ENCODE data around the gene FAAP20. TPM values are rescaled to one million over a fixed set of nuclear protein-coding genes. Genes with fewer than 3 reads are reported as not detected.

FAAP20 gene
- total and polyA plus RNA-seq, 2 donors (not counting 1 experiment from before 2014, with no cell fraction given) = 31.2 to 68.1 TPM

- no peak for ATAC-seq (ENCODE audit: low read depth)
Measured at GRCh38 chr1:2180297-2181245, 14.0 kb downstream of the FAAP20 start.

More at GRCh38 chr1:2180297-2181245, 14.0 kb downstream of the FAAP20 start:
- Mint-ChIP-seq H3K4me3 (no peak overlapping the region), H3K27ac (no peak overlapping the region), H3K27me3 (no peaks in the 10 kb centered on the region), H3K9me3 (ENCODE audit: insufficient read depth) (no peaks in the 10 kb centered on the region), H3K4me1 (no peaks in the 10 kb centered on the region)
- no peak for TF ChIP-seq EZH2 (IDR thresholded peaks at IDR 0.05; ENCODE audit: borderline replicate concordance, insufficient read depth, low read depth, low read length, poor library complexity, severe bottlenecking)
- no peak for TF ChIP-seq CTCF (IDR thresholded peaks at IDR 0.05)
- Histone ChIP-seq H3K4me1 (ENCODE audit: control insufficient read depth in 2 of 2, insufficient read depth in 2 of 2, low read length in 2 of 2) (no peaks in the 10 kb centered on the region), H3K36me3 (replicated peaks in 1 of 2; ENCODE audit: control extremely low read depth in 1 of 2, control insufficient read depth in 1 of 2, extremely low read depth in 1 of 2, insufficient read depth in 2 of 2, low read length in 1 of 2) (peaks cover 0 to 11% of the 10 kb centered on the region in 2 experiments), H3K9ac (ENCODE audit: low read length) (no peak overlapping the region), H3K27ac (ENCODE audit: low read length in 2 of 2) (no peak overlapping the region), H3K4me2 (replicated peaks; ENCODE audit: low read depth, low read length, poor library complexity, severe bottlenecking) (no peak overlapping the region), H3K9me3 (ENCODE audit: control extremely low read depth in 1 of 3, control insufficient read depth in 2 of 3, insufficient read depth in 1 of 3, low read length in 2 of 3) (no peaks in the 10 kb centered on the region), H3K4me3 (ENCODE audit: control extremely low read depth in 1 of 5, extremely low read depth in 1 of 5, insufficient read depth in 1 of 5, low read depth in 2 of 5, low read length in 4 of 5) (no peak overlapping the region), H2AFZ (ENCODE audit: insufficient read depth, low read depth, low read length, poor library complexity, severe bottlenecking) (no peak overlapping the region), H3K79me2 (ENCODE audit: control insufficient read depth, insufficient read depth, low read length) (no peaks in the 10 kb centered on the region), H4K20me1 (ENCODE audit: control insufficient read depth, insufficient read depth, low read length, poor library complexity, severe bottlenecking) (no peaks in the 10 kb centered on the region), H3K27me3 (replicated peaks in 1 of 4; ENCODE audit: control extremely low read depth in 1 of 4, control insufficient read depth in 3 of 4, insufficient read depth in 4 of 4, low read length in 3 of 4) (no peaks in the 10 kb centered on the region)
- DNase-seq = no peak
- intact Hi-C loops (cut with micrococcal nuclease) = no loop called here
- ChIA-PET POLR2A (no interaction called here), CTCF (interaction anchor here (0.6 to 1.0 kb wide), 2 partner anchors 14 to 201 kb away, joined by 3 read pairs; partner anchors contain the start of gene FAAP20)
- 94% methylated on average over 57 of the region's 58 CpGs for WGBS (ENCODE audit: insufficient coverage)

Measured in B cell (primary cell).